BLaER1 (cell line): ENCODE data around the gene RWDD3.

ENCODE experiments used
- H3K27ac ChIP-seq: shearing (Covaris generic); formaldehyde crosslinking; 2 replicates; pipeline ENCODE4 v1.8.1; 2022
- H3K27me3 ChIP-seq: shearing (Covaris generic); formaldehyde crosslinking; 2 replicates; pipeline ENCODE4 v1.8.1; 2022
- H3K36me3 ChIP-seq: shearing (Covaris generic); formaldehyde crosslinking; 2 replicates; pipeline ENCODE4 v1.8.1; 2022
- H3K4me1 ChIP-seq: shearing (Covaris generic); formaldehyde crosslinking; 2 replicates; pipeline ENCODE4 v1.8.1; 2022
- H3K4me2 ChIP-seq: shearing (Covaris generic); formaldehyde crosslinking; 2 replicates; pipeline ENCODE4 v1.8.1; 2022
- H3K4me3 ChIP-seq: shearing (Covaris generic); formaldehyde crosslinking; 2 replicates; pipeline ENCODE4 v1.8.1; 2022
- H3K9ac ChIP-seq: shearing (Covaris generic); formaldehyde crosslinking; 2 replicates; pipeline ENCODE4 v1.8.1; 2022
- H3K9me3 ChIP-seq: shearing (Covaris generic); formaldehyde crosslinking; 2 replicates; pipeline ENCODE4 v1.8.1; 2022
- H4K20me1 ChIP-seq: shearing (Covaris generic); formaldehyde crosslinking; 2 replicates; pipeline ENCODE4 v1.8.1; 2022
- Cebpa-rat ChIP-seq: shearing (Covaris generic); IDR thresholded peaks from 2 replicates; pipeline ENCODE4 v1.8.1; 2022

Gene RWDD3

GRCh38 chr1:95229706-95230105 is 4.3 kb upstream of the RWDD3 start:
- TF ChIP-seq Cebpa-rat, result no peak
- Histone ChIP-seq H3K4me3 (no peak overlapping the region), H4K20me1 (no peaks in the 10 kb centered on the region), H3K9ac (no peak overlapping the region), H3K4me2 (no peak overlapping the region), H3K27ac (no peak overlapping the region), H3K36me3 (no peaks in the 10 kb centered on the region), H3K9me3 (no peaks in the 10 kb centered on the region), H3K4me1 (peaks cover 6% of the 10 kb centered on the region; the same call in 1 of the 2 replicates), H3K27me3 (no peaks in the 10 kb centered on the region)

- no peaks in the 10 kb centered on the region for H3K9me3 ChIP-seq
Measured at GRCh38 chr1:95230256-95230655, 3.8 kb upstream of the RWDD3 start.

GRCh38 chr1:95230768-95231191 is 3.2 kb upstream of the RWDD3 start:
- no peak for TF ChIP-seq Cebpa-rat
- Histone ChIP-seq H3K4me2 (no peak overlapping the region), H3K27ac (no peak overlapping the region), H3K9me3 (no peaks in the 10 kb centered on the region), H4K20me1 (no peaks in the 10 kb centered on the region), H3K4me3 (no peak overlapping the region), H3K4me1 (peaks cover 6% of the 10 kb centered on the region; the same call in 1 of the 2 replicates), H3K27me3 (no peaks in the 10 kb centered on the region), H3K36me3 (no peaks in the 10 kb centered on the region), H3K9ac (no peak overlapping the region)

More at GRCh38 chr1:95230256-95230655, 3.8 kb upstream of the RWDD3 start:
- H3K27me3 ChIP-seq, result no peaks in the 10 kb centered on the region
- no peak overlapping the region for H3K4me2 ChIP-seq
- TF ChIP-seq Cebpa-rat, result no peak
- no peak overlapping the region for H3K4me3 ChIP-seq
- no peaks in the 10 kb centered on the region for H3K36me3 ChIP-seq
- H3K4me1 ChIP-seq, result peaks cover 6% of the 10 kb centered on the region; the same call in 1 of the 2 replicates
- no peak overlapping the region for H3K9ac ChIP-seq
- H4K20me1 ChIP-seq, result no peaks in the 10 kb centered on the region
- H3K27ac ChIP-seq, result no peak overlapping the region

GRCh38 chr1:95232646-95233318 is 1.2 kb upstream of the RWDD3 start:
- Histone ChIP-seq H4K20me1 (no peaks in the 10 kb centered on the region), H3K4me3 (no peak overlapping the region), H3K4me1 (peaks cover 6% of the 10 kb centered on the region; the same call in 1 of the 2 replicates), H3K27ac (no peak overlapping the region), H3K27me3 (no peaks in the 10 kb centered on the region), H3K9me3 (no peaks in the 10 kb centered on the region), H3K4me2 (peak overlapping the region; percentile 76), H3K36me3 (peaks cover 12% of the 10 kb centered on the region), H3K9ac (no peak overlapping the region)
- no peak for TF ChIP-seq Cebpa-rat

- Histone ChIP-seq H4K20me1 (no peaks in the 10 kb centered on the region), H3K27me3 (no peaks in the 10 kb centered on the region), H3K27ac (0 out of 2 replicates have a peak overlapping the region, but pooled peaks have one; percentile 43), H3K4me1 (peaks cover 6% of the 10 kb centered on the region; the same call in 1 of the 2 replicates), H3K36me3 (peaks cover 18% of the 10 kb centered on the region), H3K9ac (peak overlapping the region; percentile 92; the same call in 1 of the 2 replicates), H3K9me3 (no peaks in the 10 kb centered on the region), H3K4me2 (peak overlapping the region; percentile 76), H3K4me3 (peak overlapping the region; percentile 90)
- TF ChIP-seq Cebpa-rat, result no peak
Measured at GRCh38 chr1:95233319-95233736, 682 bp upstream of the RWDD3 start.

GRCh38 chr1:95236784-95237575 is 3.0 kb downstream of the RWDD3 start:
- Histone ChIP-seq H3K4me2 (no peak overlapping the region), H3K4me1 (peaks cover 6% of the 10 kb centered on the region; the same call in 1 of the 2 replicates), H3K36me3 (peaks cover 51% of the 10 kb centered on the region), H3K9me3 (peaks cover 29% of the 10 kb centered on the region), H3K27ac (no peak overlapping the region), H3K9ac (no peak overlapping the region), H4K20me1 (no peaks in the 10 kb centered on the region), H3K4me3 (no peak overlapping the region), H3K27me3 (no peaks in the 10 kb centered on the region)
- no peak for TF ChIP-seq Cebpa-rat

- Histone ChIP-seq H3K4me3 (no peak overlapping the region), H4K20me1 (no peaks in the 10 kb centered on the region), H3K9ac (no peak overlapping the region), H3K9me3 (peaks cover 37% of the 10 kb centered on the region), H3K27me3 (no peaks in the 10 kb centered on the region), H3K36me3 (peaks cover 63% of the 10 kb centered on the region), H3K4me1 (peaks cover 5% of the 10 kb centered on the region; the same call in 1 of the 2 replicates), H3K4me2 (no peak overlapping the region), H3K27ac (no peak overlapping the region)
- no peak for TF ChIP-seq Cebpa-rat
Measured at GRCh38 chr1:95237981-95238703, 4.1 kb downstream of the RWDD3 start.

GRCh38 chr1:95245029-95245428 is 11.0 kb downstream of the RWDD3 start:
- Histone ChIP-seq H3K9ac (no peak overlapping the region), H3K4me3 (no peak overlapping the region), H3K27ac (no peak overlapping the region), H3K9me3 (peaks cover 27% of the 10 kb centered on the region), H3K4me2 (no peak overlapping the region), H3K4me1 (no peaks in the 10 kb centered on the region), H3K27me3 (no peaks in the 10 kb centered on the region), H3K36me3 (peaks cover 71% of the 10 kb centered on the region), H4K20me1 (0 out of 2 replicates have a peak, but pooled peaks cover 18% of the 10 kb centered on the region)
- no peak for TF ChIP-seq Cebpa-rat

- Histone ChIP-seq H3K4me2 (no peak overlapping the region), H3K36me3 (peaks cover 60% of the 10 kb centered on the region), H4K20me1 (0 out of 2 replicates have a peak, but pooled peaks cover 18% of the 10 kb centered on the region), H3K4me1 (no peaks in the 10 kb centered on the region), H3K27me3 (no peaks in the 10 kb centered on the region), H3K9ac (no peak overlapping the region), H3K27ac (no peak overlapping the region), H3K9me3 (peaks cover 13% of the 10 kb centered on the region), H3K4me3 (no peak overlapping the region)
- TF ChIP-seq Cebpa-rat, result no peak
Measured at GRCh38 chr1:95246511-95246910, 12.5 kb downstream of the RWDD3 start.
